ENCODE data around the gene XCL2.
A peak's percentile ranks its signal among the peaks of the same experiment; 100 is the strongest.
"Not testable (repeated sequence)": the region's sequence is repeated elsewhere in the genome, so short reads cannot be mapped to it uniquely, and the experiment has no call there.

Gene XCL2

DNA sequence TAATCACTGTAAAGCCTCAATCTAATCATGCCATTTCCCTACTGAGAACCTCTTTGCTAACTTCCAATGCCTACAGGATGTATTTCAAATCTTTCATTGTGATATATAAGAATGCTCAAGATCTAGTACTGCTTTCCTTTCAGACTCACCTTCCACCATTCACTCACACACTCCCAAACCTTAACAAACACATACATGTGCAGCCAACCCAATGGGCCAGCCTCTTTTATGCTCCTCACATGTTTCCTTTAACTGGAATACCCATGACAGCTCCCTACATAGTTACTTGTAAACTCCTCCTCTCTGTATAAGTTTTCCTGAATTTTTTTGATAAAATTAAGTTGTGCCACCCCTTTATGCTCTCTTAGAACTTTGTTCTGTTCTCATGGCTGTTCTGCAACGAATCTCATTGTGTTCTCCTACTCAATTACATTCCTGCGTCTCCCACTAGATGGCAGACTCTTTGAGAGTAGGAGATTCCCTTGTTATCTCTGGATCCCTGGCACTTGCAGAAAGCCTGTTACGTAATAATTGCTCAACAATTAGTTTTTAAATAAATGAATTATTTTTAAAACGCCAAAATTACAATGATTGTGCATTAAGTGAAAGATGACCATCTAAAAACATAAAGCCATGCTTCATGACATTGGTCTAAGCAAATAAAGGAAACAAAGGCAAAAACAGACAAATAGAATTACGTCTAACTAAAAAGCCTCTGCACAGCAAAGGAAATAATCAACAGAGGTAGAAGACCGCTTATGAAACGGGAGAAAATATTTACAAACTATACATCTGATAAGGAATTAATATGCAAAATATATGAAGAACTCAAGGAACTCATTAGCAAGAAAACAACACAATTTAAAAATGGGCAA lies 2.1 kb upstream of the XCL2 start:
- DNase-seq (ENCODE audit: extremely low read depth, low read depth), result not testable (repeated sequence)
- TF ChIP-seq, protein P1, sequence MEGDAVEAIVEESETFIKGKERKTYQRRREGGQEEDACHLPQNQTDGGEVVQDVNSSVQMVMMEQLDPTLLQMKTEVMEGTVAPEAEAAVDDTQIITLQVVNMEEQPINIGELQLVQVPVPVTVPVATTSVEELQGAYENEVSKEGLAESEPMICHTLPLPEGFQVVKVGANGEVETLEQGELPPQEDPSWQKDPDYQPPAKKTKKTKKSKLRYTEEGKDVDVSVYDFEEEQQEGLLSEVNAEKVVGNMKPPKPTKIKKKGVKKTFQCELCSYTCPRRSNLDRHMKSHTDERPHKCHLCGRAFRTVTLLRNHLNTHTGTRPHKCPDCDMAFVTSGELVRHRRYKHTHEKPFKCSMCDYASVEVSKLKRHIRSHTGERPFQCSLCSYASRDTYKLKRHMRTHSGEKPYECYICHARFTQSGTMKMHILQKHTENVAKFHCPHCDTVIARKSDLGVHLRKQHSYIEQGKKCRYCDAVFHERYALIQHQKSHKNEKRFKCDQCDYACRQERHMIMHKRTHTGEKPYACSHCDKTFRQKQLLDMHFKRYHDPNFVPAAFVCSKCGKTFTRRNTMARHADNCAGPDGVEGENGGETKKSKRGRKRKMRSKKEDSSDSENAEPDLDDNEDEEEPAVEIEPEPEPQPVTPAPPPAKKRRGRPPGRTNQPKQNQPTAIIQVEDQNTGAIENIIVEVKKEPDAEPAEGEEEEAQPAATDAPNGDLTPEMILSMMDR (IDR thresholded peaks at IDR 0.05; ENCODE audit: low read depth, low read length), result peak; percentile 29

DNA sequence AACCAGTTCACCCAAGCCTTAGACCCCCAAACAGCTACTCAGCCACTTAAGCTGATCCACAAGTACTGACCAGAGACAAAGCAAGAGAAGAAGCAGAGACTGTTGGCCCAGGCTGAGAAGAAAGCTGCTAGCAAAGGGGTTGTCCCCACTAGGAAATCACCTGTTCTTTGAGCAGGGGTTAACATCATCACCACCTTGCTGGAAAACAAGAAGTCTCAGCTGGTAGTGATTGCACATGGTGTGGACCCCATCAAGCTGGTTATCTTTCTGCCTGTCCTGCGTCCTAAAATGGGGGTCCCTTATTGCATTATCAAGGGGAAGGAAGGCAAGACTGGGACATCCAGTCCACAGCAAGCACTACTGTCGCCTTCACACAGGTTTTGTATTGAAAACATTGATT lies 819 bp downstream of the XCL2 start:
- not testable (repeated sequence) for DNase-seq (ENCODE audit: extremely low read depth, low read depth)

DNA sequence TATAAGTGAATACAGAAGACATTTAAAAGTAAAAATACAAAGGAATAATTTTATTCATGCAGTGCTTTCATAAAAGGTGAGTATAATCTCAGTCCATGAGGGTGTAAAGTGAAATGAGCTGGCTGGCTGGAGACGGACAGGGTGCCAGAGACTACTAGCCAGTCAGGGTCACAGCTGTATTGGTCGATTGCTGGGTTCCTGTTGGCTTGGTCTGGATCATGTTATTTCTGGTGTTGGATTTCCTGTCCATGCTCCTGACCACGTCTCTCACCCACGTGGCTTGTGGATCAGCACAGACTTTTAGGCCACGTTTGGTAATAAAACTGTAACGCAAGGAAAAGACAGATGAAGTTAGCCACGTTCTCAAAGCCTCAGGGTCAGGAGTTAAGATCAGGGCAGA lies 3.0 kb downstream of the XCL2 start:
- not testable (repeated sequence) for DNase-seq (ENCODE audit: extremely low read depth, low read depth)

DNA sequence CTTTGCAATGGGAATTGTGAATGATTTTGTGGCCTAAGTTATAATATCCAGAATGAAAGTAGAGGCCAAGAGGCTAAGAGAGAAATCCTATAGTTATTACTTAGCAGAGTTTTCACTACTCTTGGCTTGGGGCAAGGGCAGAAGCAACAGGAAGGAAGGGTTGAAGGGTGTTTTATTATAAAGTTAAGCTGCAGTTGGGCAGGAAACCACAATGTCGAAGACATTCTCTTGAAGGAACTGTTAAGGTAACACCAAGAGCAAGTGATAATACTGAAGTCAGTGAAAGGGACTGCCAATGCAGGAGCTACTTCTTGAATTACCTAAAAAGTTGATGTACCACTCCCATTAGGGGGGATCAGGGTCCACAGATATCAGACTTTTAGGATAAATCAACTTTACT lies 8.3 kb downstream of the XCL2 start:
- TF ChIP-seq, protein P1 (IDR thresholded peaks at IDR 0.05; ENCODE audit: low read depth, low read length), result no peak
- DNase-seq (ENCODE audit: extremely low read depth, low read depth), result no peak

DNA sequence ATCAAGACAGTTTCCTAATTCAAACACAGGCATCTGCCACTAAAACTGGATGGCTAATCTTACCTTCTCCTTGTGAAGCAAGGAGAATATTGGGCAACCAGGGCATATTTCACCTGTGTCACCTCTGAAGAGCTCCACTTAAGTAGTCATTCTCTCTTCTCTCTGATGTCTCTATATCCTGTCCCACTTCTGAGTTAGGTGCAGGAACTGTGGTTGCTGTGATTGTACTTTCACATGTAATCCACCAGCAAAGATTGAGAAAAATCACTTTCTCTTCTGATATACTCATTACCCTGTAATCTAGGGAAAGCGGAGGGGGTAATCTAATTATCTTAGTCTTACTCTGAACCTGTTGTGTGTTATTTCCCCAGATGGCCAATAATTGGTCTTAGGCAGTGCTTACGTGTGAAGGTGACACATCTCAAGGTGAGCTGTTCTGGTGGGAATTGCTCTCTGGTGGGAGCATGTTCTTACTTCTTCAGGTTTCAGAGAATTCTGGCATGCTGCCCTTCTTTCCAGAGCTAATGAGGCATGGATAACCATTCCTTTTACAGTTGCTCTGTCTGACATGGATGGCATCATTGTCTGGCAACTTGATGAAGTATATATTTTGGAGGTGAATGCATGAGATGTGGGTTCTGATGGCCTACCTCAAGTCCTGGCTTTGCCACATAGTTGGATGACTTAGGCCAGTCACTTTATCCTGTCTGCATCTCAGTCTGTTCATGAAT lies 12.0 kb downstream of the XCL2 start:
- no peak for DNase-seq (ENCODE audit: extremely low read depth, low read depth)
- TF ChIP-seq, protein P1 (IDR thresholded peaks at IDR 0.05; ENCODE audit: low read depth, low read length), result no peak

DNA sequence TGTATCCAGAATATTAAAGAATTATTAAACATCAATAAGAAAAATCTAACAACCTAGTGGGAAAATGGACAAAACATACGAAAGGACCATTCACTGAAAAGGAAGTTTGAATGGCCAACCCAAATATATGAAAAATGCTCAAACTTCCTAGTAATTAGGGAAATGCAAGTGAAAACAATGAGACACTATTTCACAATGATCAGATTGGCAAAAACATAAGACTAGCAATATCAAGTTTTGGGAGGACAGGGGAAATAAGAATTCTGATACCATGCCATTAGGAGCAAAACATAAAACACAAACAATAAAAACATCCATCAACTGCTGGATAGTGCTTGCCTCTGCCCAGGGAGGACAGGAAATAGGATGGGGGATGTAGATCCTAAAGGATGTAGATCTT lies 14.3 kb downstream of the XCL2 start:
- DNase-seq (ENCODE audit: extremely low read depth, low read depth), result no peak

DNA sequence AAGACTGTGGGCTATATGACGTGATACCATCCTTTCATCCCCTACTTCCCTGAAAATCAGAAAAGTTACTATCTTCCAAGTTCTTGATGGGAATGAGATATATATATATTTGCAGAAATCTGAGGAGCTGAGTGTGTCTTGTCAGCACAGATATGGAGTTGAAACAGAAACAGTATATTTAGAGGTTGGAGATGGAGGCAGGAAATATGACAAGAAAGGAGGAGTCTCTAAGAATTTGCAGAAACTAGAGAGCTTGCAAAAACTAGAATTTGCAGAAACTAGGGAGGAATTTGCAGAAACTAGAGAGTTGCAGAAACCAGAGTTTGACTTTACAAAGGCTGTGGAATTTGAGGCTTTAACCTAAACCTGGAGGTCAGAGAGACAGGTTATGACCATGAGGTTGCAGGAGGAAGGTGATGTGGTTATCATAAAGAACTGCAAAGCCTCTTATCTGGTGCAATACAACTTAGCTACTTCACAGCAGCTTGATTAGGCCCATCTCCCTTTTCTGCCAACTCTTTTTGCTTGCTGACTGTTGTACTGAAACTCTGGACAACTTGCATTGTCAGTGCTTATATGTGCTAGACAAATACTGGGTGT lies 22.3 kb downstream of the XCL2 start:
- no peak for DNase-seq (ENCODE audit: extremely low read depth, low read depth)
- TF ChIP-seq, protein P1 (IDR thresholded peaks at IDR 0.05; ENCODE audit: low read depth, low read length), result no peak

More for the DNA sequence above, 14.3 kb downstream of the XCL2 start:
- TF ChIP-seq, protein P1 (IDR thresholded peaks at IDR 0.05; ENCODE audit: low read depth, low read length), result no peak

DNA sequence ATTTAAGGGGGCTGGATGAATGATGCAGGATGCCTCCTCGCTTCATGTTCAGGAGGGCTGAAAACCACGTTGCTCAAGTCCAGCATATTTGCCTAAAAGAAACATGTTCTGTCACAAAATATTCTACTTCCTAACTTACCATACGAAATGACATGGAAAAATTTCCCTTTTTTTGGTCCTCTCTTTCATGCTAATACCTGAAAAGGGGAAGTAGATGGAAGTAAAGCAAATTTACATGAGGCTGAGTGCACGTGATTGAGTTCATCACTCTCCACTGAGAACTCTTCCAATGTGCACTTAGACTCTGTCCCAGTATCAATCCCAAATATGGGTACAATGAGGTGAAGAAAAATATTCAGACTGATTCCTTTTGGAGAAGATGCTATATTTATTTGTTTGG lies 23.0 kb downstream of the XCL2 start:
- TF ChIP-seq, protein P1 (IDR thresholded peaks at IDR 0.05; ENCODE audit: low read depth, low read length), result no peak
- no peak for DNase-seq (ENCODE audit: extremely low read depth, low read depth)
